Cardiac fibroblast (primary cell): ENCODE results near the gene PRKCA.

Source experiments
- DNase-seq, 2 donors: peaks; one replicate each; pipeline versions ENCODE4 v3.0.0 to v3.0.0-alpha.2; 2010; ENCODE audit warnings: low read depth in 2 of 2
- H3K4me3 ChIP-seq, 2 donors: replicated peaks in 1 of 2; 1 replicate in 1 of 2; 2 replicates in 1 of 2; pipeline ENCODE4 v1.5.1; 2011; ENCODE audit warnings: low read depth in 2 of 2, low read length in 2 of 2, mild to moderate bottlenecking in 2 of 2, moderate library complexity in 1 of 2
- CTCF ChIP-seq: IDR thresholded peaks from one replicate; pipeline ENCODE4 v1.5.1; 2011; ENCODE audit warnings: low read depth, mild to moderate bottlenecking, low read length, inconsistent platforms

PRKCA gene

GRCh38 chr17:66604376-66604775 lies 302.0 kb downstream of the PRKCA start:
- no peak for DNase-seq
- H3K4me3 ChIP-seq, result no peak overlapping the region
- no peak for TF ChIP-seq CTCF

- no peak for TF ChIP-seq CTCF
- peak in 1 of 2 donors; percentile 17 for DNase-seq
- H3K4me3 ChIP-seq, result no peak overlapping the region
These were observed 303.1 kb downstream of the PRKCA start for GRCh38 chr17:66605541-66605940.

- no peak overlapping the region for H3K4me3 ChIP-seq
- no peak for DNase-seq
- no peak for TF ChIP-seq CTCF
These were observed 308.1 kb downstream of the PRKCA start for GRCh38 chr17:66610361-66611133.

- H3K4me3 ChIP-seq, result no peak overlapping the region
- DNase-seq, result no peak
- TF ChIP-seq CTCF, result no peak
These were observed 309.0 kb downstream of the PRKCA start for GRCh38 chr17:66611397-66611796.

GRCh38 chr17:66612993-66613392 lies 310.6 kb downstream of the PRKCA start:
- no peak overlapping the region for H3K4me3 ChIP-seq
- TF ChIP-seq CTCF, result no peak
- DNase-seq, result no peak

- no peak for TF ChIP-seq CTCF
- no peak overlapping the region for H3K4me3 ChIP-seq
- DNase-seq, result no peak
These were observed 312.1 kb downstream of the PRKCA start for GRCh38 chr17:66614469-66614868.

GRCh38 chr17:66619206-66619605 lies 316.8 kb downstream of the PRKCA start:
- no peak overlapping the region for H3K4me3 ChIP-seq
- DNase-seq, result no peak
- no peak for TF ChIP-seq CTCF
